ENCODE data around the gene C16orf74.

GRCh38 chr16:85765767-85766166 lies 14.9 kb upstream of the C16orf74 start:
- no peak for TF ChIP-seq CTCF (IDR thresholded peaks at IDR 0.05; ENCODE audit: insufficient read depth, low read length, poor library complexity, severe bottlenecking)
- no peak for TF ChIP-seq EZH2phosphoT487 (conservative IDR thresholded peaks at IDR 0.05; ENCODE audit: low read length)

Data from SU-DHL-6 (cell line).